AG08396 (cell line): Measurements from ENCODE around the gene HOXA10.

ENCODE experiments used
- DNase-seq: peaks from one replicate; pipeline ENCODE4 v3.0.0; 2012; ENCODE audit warnings: low spot score, mixed read lengths

Gene HOXA10

GRCh38 chr7:27179030-27179429, 4.9 kb upstream of the HOXA10 start:
- no peak for DNase-seq

DNA sequence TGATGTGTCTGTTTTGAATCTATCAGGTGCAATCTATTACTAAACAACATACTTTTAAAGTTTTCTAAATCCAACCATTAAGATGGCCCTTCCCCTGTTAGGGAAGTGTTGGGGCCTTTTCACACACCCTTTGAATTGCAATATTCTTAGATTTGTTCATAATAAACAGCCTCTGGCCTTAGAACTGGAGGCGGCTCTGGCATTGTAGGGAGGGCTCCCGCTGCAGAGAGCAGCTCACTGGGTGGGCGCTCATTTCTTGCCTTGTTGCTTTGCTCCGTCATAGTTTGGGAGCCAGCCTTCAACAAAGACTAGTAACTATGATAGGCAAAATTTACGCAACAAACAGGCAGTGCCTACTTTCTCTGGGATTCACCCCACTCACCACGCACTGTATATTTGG, 4.2 kb upstream of the HOXA10 start:
- DNase-seq, result no peak

- no peak for DNase-seq
Measured at GRCh38 chr7:27177795-27178320, 3.7 kb upstream of the HOXA10 start.

GRCh38 chr7:27176962-27177794, 3.1 kb upstream of the HOXA10 start:
- no peak for DNase-seq

GRCh38 chr7:27176524-27176845, 2.4 kb upstream of the HOXA10 start:
- DNase-seq, result no peak

DNA sequence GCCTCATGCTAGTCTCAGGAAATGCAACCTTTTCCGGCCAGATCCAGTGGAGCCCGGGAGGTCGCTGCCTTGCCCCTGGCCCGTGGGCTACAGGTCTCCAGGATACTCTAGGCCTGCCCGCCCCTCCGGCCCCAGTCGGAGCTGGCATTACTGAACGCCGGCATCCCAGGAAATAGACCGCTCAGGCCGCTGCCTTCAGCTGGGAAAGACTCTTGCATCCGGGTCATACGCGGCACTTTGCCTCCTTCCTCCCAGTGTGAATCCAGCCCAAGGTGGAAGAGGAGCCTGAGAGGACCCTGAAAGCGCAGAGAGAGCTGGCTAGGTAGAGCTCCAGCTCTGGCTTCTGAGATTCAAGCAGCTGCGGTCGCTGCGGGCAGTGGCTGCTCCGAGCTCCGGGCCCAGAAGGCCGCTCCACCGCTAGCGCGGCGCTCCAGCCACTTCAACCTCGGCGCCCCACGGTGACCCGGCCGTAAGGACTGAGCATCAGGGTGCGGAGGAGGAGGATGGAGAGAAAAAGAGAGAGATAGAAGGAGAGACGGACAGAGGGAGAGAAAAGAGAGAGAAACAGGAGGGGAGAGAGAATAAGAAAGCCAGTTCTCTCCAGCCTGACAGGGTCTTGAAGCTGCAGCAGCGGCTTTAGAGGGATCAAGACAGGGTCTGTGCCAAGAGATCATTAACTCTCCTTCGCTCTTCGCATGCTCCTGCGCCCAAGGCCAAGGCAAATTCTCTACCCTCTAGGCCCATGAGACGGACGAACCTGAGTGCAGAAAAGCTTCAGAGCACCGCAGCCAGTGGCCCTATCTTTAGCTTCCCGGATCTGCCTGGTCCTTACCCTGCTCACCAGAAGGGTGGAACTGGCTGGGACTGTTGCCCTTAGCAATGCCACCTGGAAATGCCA, 1.8 kb upstream of the HOXA10 start:
- DNase-seq, result no peak

GRCh38 chr7:27174874-27175625, 930 bp upstream of the HOXA10 start:
- DNase-seq, result no peak

- no peak for DNase-seq
Measured at GRCh38 chr7:27173511-27173955, 587 bp downstream of the HOXA10 start.

DNA sequence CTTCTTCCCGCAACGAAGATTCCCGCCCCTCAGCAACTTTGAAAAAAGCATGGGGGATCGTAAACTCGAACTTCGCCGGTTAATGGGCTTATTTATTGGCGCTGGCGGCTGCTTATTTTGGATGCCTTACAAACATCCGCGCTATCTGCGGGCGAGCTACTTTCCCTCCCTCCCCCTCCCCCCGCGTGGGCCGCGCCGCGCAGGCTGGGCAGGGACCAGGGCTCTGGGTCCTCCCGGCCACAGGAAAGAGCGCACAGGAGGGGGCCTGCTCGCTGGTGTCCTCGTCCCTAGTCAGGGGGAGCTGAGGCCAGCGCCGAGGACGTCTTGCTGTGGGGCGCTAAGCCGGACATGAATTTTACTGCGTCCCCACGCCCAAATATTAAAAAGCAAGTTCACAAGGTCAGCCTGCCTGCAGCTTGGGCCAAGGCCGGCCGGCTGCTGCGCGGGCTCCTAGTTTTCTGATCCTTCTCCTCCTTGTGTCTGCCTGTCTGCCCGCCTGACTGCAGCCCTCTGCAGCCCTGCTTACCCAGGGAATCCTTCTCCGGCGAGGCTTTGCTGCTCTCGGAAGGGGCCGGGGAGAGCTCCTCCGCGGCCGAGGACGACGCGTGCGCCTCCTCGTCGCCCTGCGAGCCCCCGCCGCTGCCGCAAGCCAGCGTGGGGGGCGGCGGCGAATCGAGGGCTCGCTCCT, 1.2 kb downstream of the HOXA10 start:
- peak; percentile 63 for DNase-seq

DNA sequence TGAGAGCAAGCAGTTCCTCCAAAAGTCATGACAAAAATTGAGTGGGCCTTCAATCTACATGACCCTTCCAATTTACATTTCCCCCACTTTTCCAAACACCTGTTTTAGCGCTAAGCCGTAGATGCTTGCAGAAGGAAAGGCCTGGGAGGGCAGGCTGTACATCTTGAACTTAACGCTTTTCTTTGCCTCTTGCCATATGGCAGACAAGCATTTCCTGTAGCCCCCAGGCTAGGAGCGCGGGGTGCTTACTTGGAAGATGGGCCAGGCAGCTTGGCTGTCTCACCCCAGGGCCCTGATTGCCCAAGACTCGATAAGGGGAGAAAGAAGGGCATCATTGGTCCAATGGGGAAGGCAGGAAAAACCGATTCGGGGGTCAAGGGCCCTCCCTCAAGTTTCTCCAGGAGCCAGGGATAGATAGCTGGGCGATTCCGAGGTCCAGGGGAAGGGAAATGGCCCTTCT, 1.8 kb downstream of the HOXA10 start:
- no peak for DNase-seq

GRCh38 chr7:27171637-27172314, 2.3 kb downstream of the HOXA10 start:
- no peak for DNase-seq

- DNase-seq, result no peak
Measured at GRCh38 chr7:27171325-27171636, 2.8 kb downstream of the HOXA10 start.

- DNase-seq, result no peak
Measured at GRCh38 chr7:27170426-27171324, 3.4 kb downstream of the HOXA10 start.

DNA sequence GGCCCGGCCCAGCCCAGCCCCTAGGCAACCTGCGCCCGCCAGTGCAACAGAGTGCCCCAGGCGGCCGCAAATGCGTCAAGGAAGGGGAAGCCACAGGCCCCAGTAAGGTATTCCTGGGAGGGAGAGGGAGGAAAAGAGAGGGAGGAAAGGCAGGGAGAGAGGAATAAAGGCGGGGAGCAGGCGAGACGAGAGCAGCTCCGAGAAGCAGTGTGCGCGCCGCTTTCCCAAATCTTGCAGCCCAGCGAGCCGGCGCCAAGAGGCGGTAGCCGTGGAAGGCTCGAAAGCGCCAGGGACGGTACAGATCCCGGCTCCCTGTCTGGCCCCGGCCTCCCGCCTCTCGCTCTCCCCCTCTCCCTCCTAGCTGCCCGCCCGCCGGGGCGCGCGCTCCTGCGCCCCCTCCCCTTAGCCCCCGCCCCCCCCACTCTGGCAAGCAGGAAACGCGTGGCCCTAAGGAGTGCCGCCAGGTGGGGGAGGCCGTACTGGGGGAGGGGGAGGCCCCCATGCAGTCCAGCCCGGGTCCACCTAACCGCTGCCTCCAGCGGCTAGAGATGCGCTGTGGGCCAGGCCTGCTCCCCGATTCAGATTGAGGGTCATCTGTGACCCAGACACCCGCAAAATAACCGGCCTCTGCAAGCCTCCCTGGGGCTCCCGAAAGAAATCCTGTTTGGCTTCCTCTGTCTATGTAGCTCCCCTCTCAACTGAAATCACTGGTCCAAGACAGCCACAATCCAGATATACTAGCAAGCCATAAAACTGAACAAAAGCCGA, 4.3 kb downstream of the HOXA10 start:
- no peak for DNase-seq

GRCh38 chr7:27168265-27168947, 5.7 kb downstream of the HOXA10 start:
- DNase-seq, result no peak

DNA sequence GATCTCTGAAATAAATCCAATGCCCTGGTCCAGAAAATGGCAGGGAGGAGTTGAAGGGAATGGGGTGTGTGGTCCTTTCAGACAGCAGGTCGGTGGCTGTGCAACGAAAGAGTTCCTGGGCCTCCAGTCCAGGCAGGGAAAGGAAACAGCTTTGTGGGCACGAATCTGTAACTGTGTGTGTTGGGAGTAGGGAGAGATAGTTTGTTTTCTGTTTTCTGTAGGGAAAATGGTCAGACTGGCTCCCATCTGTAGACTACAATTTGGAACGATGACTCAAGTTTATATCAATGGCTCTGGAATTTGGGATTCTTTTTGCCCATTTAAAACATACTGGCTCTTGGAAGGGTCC, 6.2 kb downstream of the HOXA10 start:
- DNase-seq, result no peak

- no peak for DNase-seq
Measured at GRCh38 chr7:27166531-27167505, 7.3 kb downstream of the HOXA10 start.
